Caco-2 (cell line): ENCODE results near the gene CPM. TPM values are rescaled to one million over a fixed set of nuclear protein-coding genes. Genes with fewer than 3 reads are reported as not detected.

Source experiments
- BruUV-seq: library from RNA; stranded (reverse); fragments of 400-500 nt; replicated peaks from 2 replicates; lab custom pipeline; 2021; lab: Mats Ljungman, UMichigan
- CTCF ChIA-PET: fragments of 300-600 bp; sonication (Branson Sonifier 250); formaldehyde crosslinking; loops from one replicate; lab custom pipeline; 2022; ENCODE audit warnings: antibody characterized with exemption; lab: Charles Lee
- POLR2A ChIA-PET: fragments of 300-600 bp; sonication (Branson Sonifier 250); formaldehyde crosslinking; loops from one replicate; lab custom pipeline; 2022; ENCODE audit warnings: antibody characterized with exemption; lab: Charles Lee
- DNase-seq, 2 experiments: peaks; one replicate each; pipeline versions ENCODE4 v3.0.0 to v3.0.0-alpha.2; 2020 to 2022
- H3K27me3 ChIP-seq: replicated peaks from 2 replicates; pipeline ENCODE4 v1.6.0; 2011; ENCODE audit warnings: low read length; ENCODE audit not compliant: control insufficient read depth, insufficient read depth
- H3K36me3 ChIP-seq: 2 replicates; pipeline ENCODE4 v1.5.1; 2011; ENCODE audit warnings: low read length; ENCODE audit not compliant: control insufficient read depth, insufficient read depth
- H3K4me1 ChIP-seq: fragments of 250-450 bp; sonication (Bioruptor Pico); 2 replicates; pipeline ENCODE4 v1.5.1; 2020; ENCODE audit warnings: mild to moderate bottlenecking
- H3K4me3 ChIP-seq: 2 replicates; pipeline ENCODE4 v1.5.1; 2011; ENCODE audit warnings: low read depth, mild to moderate bottlenecking, control low read depth, low read length
- H3K9me3 ChIP-seq: fragments of 250-450 bp; sonication (Bioruptor Pico); 2 replicates; pipeline ENCODE4 v1.5.1; 2020; ENCODE audit warnings: mild to moderate bottlenecking, moderate library complexity
- H3K27ac Mint-ChIP-seq: one replicate; pipeline ENCODE4 v1.8.0; 2022; ENCODE audit warnings: mixed read lengths; ENCODE audit not compliant: unreplicated experiment
- H3K27me3 Mint-ChIP-seq: one replicate; pipeline ENCODE4 v1.8.0; 2022; ENCODE audit warnings: mixed read lengths; ENCODE audit not compliant: insufficient read depth, unreplicated experiment
- H3K36me3 Mint-ChIP-seq: one replicate; pipeline ENCODE4 v1.8.0; 2022; ENCODE audit warnings: mild to moderate bottlenecking, mixed read lengths; ENCODE audit not compliant: insufficient read depth, unreplicated experiment
- H3K4me1 Mint-ChIP-seq: one replicate; pipeline ENCODE4 v1.8.0; 2022; ENCODE audit warnings: low read depth, mixed read lengths; ENCODE audit not compliant: unreplicated experiment
- H3K4me3 Mint-ChIP-seq: one replicate; pipeline ENCODE4 v1.8.0; 2022; ENCODE audit warnings: mild to moderate bottlenecking, moderate library complexity, mixed read lengths; ENCODE audit not compliant: unreplicated experiment
- H3K9me3 Mint-ChIP-seq: one replicate; pipeline ENCODE4 v1.8.0; 2022; ENCODE audit warnings: mixed read lengths; ENCODE audit not compliant: unreplicated experiment
- CTCF ChIP-seq, 2 experiments: fragments of 200-600 bp in 1 of 2; IDR thresholded peaks; 1 replicate in 1 of 2; 2 replicates in 1 of 2; pipeline versions ENCODE4 v1.5.1 to v1.8.0; 2011 to 2022; ENCODE audit warnings: antibody characterized with exemption in 1 of 2, control low read depth in 1 of 2, inconsistent platforms in 1 of 2, low read depth in 1 of 2, low read length in 1 of 2, mild to moderate bottlenecking in 1 of 2, moderate library complexity in 1 of 2; ENCODE audit not compliant: insufficient read depth in 1 of 2, severe bottlenecking in 1 of 2, unreplicated experiment in 1 of 2
- intact Hi-C: fragments of 100-400 bp; cut with micrococcal nuclease; formaldehyde crosslinking; loops from one replicate; pipeline ENCODE4 v1.10.0; 2022; ENCODE audit not compliant: unreplicated experiment
- total RNA-seq: library from RNA; stranded (reverse); gene quantifications from 2 replicates; pipeline ENCODE4 v1.2.3, GENCODE V29; 2022

Gene CPM
- total RNA-seq, 1 experiment from 2014 or later, result 8.2 TPM

- no peaks in the 10 kb centered on the region for H3K27me3 ChIP-seq
- no peak overlapping the region for H3K4me3 ChIP-seq
- POLR2A ChIA-PET, result no interaction called here
- intact Hi-C loops, result no loop called here
- TF ChIP-seq CTCF (IDR thresholded peaks at IDR 0.05; ENCODE audit: insufficient read depth in 1 of 2, low read depth in 1 of 2, low read length in 1 of 2, severe bottlenecking in 1 of 2, unreplicated experiment in 1 of 2), result no peak
- H3K4me1 ChIP-seq, result no peaks in the 10 kb centered on the region
- Mint-ChIP-seq H3K27me3 (no peaks in the 10 kb centered on the region), H3K4me1 (no peaks in the 10 kb centered on the region), H3K9me3 (no peaks in the 10 kb centered on the region), H3K4me3 (no peak overlapping the region), H3K27ac (no peak overlapping the region), H3K36me3 (no peaks in the 10 kb centered on the region)
- H3K9me3 ChIP-seq, result no peaks in the 10 kb centered on the region
- no peak for DNase-seq
- BruUV-seq, result no TSS peak
- CTCF ChIA-PET, result interaction anchor here (0.7 kb wide), 1 partner anchor 68 kb away, joined by 4 read pairs; no protein-coding TSS in a partner anchor
- no peaks in the 10 kb centered on the region for H3K36me3 ChIP-seq
Measured at GRCh38 chr12:68863109-68863770, 69.7 kb downstream of the CPM start.

DNA sequence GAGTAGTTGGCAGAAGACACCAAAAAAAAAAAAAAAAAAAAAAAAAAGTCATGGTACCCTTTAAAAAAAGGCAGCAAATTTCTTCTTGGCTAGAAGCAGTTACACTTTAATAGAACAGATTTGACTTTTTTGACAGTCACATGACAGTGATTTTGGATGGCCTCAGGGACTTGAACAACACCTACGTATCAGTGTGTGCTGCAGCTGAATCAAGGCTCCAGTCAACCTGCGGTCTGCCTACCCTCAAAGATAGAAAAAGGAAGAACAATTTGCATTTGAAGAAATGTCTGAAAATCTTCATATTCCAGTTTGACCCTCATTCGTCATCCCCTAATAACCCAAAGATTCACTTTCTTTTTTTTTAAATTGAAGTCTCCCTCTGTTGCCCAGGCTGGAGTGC lies 71.1 kb downstream of the CPM start:
- intact Hi-C loops, result no loop called here
- H3K27me3 ChIP-seq, result no peaks in the 10 kb centered on the region
- ChIA-PET CTCF (no interaction called here), POLR2A (no interaction called here)
- no peak overlapping the region for H3K4me3 ChIP-seq
- no peaks in the 10 kb centered on the region for H3K36me3 ChIP-seq
- H3K4me3 Mint-ChIP-seq, result no peak overlapping the region
- no peak for TF ChIP-seq CTCF (IDR thresholded peaks at IDR 0.05; ENCODE audit: insufficient read depth in 1 of 2, low read depth in 1 of 2, low read length in 1 of 2, severe bottlenecking in 1 of 2, unreplicated experiment in 1 of 2)
- no peaks in the 10 kb centered on the region for H3K9me3 Mint-ChIP-seq
- no peaks in the 10 kb centered on the region for H3K4me1 Mint-ChIP-seq
- no peaks in the 10 kb centered on the region for H3K27me3 Mint-ChIP-seq
- no peak for DNase-seq
- no peaks in the 10 kb centered on the region for H3K36me3 Mint-ChIP-seq
- H3K9me3 ChIP-seq, result no peaks in the 10 kb centered on the region
- no TSS peak for BruUV-seq
- no peaks in the 10 kb centered on the region for H3K4me1 ChIP-seq
- H3K27ac Mint-ChIP-seq, result no peak overlapping the region

DNA sequence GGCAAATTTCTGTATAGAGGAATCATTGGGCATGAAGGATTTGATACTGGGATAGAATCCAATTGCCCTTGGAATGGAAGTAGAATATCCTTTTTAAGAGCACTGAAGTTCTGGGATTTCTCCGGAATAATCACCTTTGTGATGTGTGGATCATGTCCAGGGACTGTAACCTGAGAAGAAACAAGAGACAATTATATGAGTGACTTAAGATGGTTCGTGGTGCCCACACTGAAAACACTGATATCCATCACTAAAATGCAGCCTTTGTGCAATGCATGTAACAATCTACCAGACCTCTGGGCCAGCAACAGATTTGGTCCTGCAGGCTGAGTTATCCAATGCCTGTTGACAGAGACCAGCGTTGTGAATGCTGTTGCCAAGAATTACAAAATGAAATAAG lies 76.5 kb downstream of the CPM start:
- Histone ChIP-seq H3K36me3 (no peaks in the 10 kb centered on the region), H3K27me3 (no peaks in the 10 kb centered on the region), H3K4me3 (no peak overlapping the region), H3K4me1 (no peaks in the 10 kb centered on the region), H3K9me3 (no peaks in the 10 kb centered on the region)
- Mint-ChIP-seq H3K4me1 (no peaks in the 10 kb centered on the region), H3K36me3 (no peaks in the 10 kb centered on the region), H3K27me3 (no peaks in the 10 kb centered on the region), H3K9me3 (no peaks in the 10 kb centered on the region), H3K4me3 (no peak overlapping the region), H3K27ac (no peak overlapping the region)
- no TSS peak for BruUV-seq
- ChIA-PET CTCF (no interaction called here), POLR2A (no interaction called here)
- TF ChIP-seq CTCF (IDR thresholded peaks at IDR 0.05; ENCODE audit: insufficient read depth in 1 of 2, low read depth in 1 of 2, low read length in 1 of 2, severe bottlenecking in 1 of 2, unreplicated experiment in 1 of 2), result no peak
- intact Hi-C loops, result no loop called here
- DNase-seq, result no peak
